ENCODE results near the gene TWNK.

The TWNK gene

GRCh38 chr10:100987685-100988049, 324 bp downstream of the TWNK start:
- no peak for TF ChIP-seq ZFX (IDR thresholded peaks at IDR 0.05)
- TF ChIP-seq, protein P1, sequence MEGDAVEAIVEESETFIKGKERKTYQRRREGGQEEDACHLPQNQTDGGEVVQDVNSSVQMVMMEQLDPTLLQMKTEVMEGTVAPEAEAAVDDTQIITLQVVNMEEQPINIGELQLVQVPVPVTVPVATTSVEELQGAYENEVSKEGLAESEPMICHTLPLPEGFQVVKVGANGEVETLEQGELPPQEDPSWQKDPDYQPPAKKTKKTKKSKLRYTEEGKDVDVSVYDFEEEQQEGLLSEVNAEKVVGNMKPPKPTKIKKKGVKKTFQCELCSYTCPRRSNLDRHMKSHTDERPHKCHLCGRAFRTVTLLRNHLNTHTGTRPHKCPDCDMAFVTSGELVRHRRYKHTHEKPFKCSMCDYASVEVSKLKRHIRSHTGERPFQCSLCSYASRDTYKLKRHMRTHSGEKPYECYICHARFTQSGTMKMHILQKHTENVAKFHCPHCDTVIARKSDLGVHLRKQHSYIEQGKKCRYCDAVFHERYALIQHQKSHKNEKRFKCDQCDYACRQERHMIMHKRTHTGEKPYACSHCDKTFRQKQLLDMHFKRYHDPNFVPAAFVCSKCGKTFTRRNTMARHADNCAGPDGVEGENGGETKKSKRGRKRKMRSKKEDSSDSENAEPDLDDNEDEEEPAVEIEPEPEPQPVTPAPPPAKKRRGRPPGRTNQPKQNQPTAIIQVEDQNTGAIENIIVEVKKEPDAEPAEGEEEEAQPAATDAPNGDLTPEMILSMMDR (conservative IDR thresholded peaks at IDR 0.05) = no peak
- peak overlapping the region; percentile 86 for H3K27ac ChIP-seq

GRCh38 chr10:100988166-100988565, 823 bp downstream of the TWNK start:
- TF ChIP-seq ZFX (IDR thresholded peaks at IDR 0.05) = no peak
- TF ChIP-seq, protein P1 (conservative IDR thresholded peaks at IDR 0.05) = no peak
- H3K27ac ChIP-seq = peak overlapping the region; percentile 86

DNA sequence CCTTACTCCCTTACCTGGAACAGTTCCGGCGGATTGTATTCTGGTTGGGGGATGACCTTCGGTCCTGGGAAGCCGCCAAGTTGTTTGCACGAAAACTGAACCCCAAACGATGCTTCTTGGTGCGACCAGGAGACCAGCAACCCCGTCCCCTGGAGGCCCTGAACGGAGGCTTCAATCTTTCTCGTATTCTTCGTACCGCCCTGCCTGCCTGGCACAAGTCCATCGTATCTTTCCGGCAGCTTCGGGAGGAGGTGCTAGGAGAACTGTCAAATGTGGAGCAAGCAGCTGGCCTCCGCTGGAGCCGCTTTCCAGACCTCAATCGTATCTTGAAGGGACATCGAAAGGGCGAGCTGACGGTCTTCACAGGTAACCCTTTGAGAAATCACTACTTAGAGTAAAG, 1.7 kb downstream of the TWNK start:
- TF ChIP-seq ZFX (IDR thresholded peaks at IDR 0.05) = no peak
- TF ChIP-seq, protein P1 (conservative IDR thresholded peaks at IDR 0.05) = no peak
- H3K27ac ChIP-seq = no peak overlapping the region

DNA sequence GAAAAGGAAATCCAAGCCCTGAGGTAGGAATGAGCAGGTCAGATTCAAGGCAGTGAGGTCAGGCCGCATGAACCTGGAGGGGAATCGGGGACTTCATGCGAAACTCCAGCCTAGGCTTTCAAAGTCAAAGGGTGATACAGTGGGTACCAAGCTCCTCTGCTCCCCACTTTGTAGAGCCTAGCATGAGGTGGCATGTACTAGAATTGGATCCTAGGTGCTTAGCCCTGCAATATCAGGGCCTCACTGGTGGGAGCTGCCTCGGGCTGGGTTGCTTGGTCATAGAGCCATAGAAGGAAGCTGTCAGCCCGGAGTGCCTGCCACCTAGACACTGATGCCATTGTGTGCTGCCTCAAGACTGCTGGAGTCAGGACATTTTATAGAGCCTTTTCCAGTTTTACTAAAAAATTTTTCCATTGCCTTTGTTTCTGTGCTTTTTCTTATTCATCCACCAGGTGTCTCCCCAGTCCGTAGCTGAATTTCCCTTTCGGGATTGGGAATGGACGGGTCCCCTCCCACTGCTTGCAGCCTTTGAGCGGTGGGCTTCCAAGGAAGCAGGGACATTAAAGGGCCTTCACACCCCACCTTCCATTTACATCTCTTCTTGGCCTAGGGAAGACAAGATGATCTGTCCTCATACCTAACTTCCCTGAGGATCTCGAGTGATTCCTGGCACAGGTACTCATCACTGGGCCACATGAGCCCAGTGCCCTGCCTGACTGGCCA, 6.8 kb downstream of the TWNK start:
- TF ChIP-seq, protein P1 (conservative IDR thresholded peaks at IDR 0.05) = peak; percentile 61
- TF ChIP-seq ZFX (IDR thresholded peaks at IDR 0.05) = no peak
- no peak overlapping the region for H3K27ac ChIP-seq

DNA sequence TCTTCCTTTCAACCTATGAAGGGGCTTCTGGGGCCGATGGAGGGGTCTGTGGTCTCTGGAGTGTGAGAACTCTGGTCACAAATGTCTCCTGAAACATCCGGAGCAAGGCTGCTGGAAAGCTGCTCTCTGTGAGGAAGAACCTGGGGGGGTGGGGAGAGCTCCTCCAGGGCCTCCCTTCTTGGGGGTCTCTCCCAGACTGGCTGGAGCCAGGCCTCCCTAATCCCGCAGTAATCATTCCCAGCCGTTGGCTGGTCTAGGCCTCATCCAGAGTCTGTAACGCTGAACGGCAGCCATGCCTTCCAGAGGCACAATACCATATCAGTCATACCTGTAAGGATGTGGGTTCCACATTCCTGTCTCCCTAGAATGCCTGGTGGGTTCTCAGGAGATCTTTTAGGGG, 7.8 kb downstream of the TWNK start:
- no peak overlapping the region for H3K27ac ChIP-seq
- TF ChIP-seq, protein P1 (conservative IDR thresholded peaks at IDR 0.05) = no peak
- TF ChIP-seq ZFX (IDR thresholded peaks at IDR 0.05) = no peak

GRCh38 chr10:100996678-100997359, 9.5 kb downstream of the TWNK start:
- TF ChIP-seq, protein P1 (conservative IDR thresholded peaks at IDR 0.05) = no peak
- TF ChIP-seq ZFX (IDR thresholded peaks at IDR 0.05) = no peak
- H3K27ac ChIP-seq = peak overlapping the region; percentile 89
